ENCODE measurements around the gene HNRNPH3. TPM values are rescaled to one million over a fixed set of nuclear protein-coding genes. Genes with fewer than 3 reads are reported as not detected.

HNRNPH3 gene
- total RNA-seq, 2 donors from 2014 or later: 29.7 to 34.8 TPM

DNA sequence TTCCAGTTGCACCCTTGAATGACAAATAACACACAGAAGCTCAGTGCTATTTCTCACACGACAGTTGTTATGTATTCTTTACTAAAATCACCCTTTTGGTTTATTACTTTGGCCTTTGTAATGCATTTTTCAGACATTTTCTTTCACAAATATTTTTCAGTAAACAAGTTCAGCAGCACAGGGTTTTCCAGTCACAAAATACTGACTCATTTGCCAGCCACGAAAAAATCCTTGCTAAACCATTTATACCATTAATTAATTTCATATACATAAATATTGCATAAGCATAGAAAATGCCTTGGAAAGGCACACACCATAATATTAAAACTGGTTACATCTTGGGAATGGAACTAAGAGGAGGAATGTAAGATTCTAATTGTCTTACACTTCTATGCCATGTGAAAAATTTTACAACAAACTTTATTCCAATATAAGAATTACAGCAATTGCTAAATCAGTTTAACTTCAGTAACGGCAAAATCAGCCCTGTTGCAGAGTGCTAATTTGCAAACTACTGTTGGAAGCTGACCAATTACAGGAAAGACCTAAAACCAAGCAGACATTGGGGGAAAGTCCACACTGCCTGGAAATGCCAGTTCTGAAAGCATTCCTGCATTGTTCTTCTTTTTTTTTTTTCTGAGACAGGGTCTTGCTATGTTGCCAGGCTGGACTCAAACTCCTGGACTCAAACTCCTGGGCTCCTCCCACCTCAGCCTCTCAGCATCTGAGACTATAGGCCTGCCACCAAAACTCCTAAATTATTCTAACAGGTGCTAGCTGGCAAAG lies 32.4 kb downstream of the HNRNPH3 start:
- peaks cover 30% of the 10 kb centered on the region for H3K36me3 ChIP-seq
- no peaks in the 10 kb centered on the region for H3K4me1 ChIP-seq
- H3K27me3 ChIP-seq: no peaks in the 10 kb centered on the region
- no peak for DNase-seq (ENCODE audit: low spot score)
- H3K9me3 ChIP-seq: no peaks in the 10 kb centered on the region
- no peak overlapping the region for H3K27ac ChIP-seq
- TF ChIP-seq, protein P1, sequence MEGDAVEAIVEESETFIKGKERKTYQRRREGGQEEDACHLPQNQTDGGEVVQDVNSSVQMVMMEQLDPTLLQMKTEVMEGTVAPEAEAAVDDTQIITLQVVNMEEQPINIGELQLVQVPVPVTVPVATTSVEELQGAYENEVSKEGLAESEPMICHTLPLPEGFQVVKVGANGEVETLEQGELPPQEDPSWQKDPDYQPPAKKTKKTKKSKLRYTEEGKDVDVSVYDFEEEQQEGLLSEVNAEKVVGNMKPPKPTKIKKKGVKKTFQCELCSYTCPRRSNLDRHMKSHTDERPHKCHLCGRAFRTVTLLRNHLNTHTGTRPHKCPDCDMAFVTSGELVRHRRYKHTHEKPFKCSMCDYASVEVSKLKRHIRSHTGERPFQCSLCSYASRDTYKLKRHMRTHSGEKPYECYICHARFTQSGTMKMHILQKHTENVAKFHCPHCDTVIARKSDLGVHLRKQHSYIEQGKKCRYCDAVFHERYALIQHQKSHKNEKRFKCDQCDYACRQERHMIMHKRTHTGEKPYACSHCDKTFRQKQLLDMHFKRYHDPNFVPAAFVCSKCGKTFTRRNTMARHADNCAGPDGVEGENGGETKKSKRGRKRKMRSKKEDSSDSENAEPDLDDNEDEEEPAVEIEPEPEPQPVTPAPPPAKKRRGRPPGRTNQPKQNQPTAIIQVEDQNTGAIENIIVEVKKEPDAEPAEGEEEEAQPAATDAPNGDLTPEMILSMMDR (IDR thresholded peaks at IDR 0.05): no peak
- no peak overlapping the region for H3K4me3 ChIP-seq

DNA sequence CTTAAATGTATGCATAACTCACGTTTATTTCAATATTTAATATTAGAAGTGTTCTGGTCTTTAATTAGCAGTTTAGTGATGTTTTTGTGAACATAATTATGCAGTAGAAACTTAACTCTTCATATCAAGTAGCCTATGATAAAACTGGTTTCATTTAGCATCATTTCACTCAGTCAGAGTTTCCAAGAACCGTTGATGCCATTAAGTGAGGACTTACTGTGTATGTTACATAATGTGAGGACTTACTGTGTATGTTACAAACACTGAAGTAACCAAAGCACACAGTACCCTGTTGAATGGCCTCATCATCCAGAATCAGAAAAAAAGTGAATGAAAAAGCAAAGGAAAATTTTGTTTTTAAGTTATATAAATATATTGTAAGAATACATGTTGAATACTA lies 33.7 kb downstream of the HNRNPH3 start:
- no peak for DNase-seq (ENCODE audit: low spot score)
- no peak overlapping the region for H3K4me3 ChIP-seq
- H3K9me3 ChIP-seq: no peaks in the 10 kb centered on the region
- TF ChIP-seq, protein P1 (IDR thresholded peaks at IDR 0.05): no peak
- no peak overlapping the region for H3K27ac ChIP-seq
- H3K4me1 ChIP-seq: no peaks in the 10 kb centered on the region
- H3K27me3 ChIP-seq: no peaks in the 10 kb centered on the region
- peaks cover 43% of the 10 kb centered on the region for H3K36me3 ChIP-seq

DNA sequence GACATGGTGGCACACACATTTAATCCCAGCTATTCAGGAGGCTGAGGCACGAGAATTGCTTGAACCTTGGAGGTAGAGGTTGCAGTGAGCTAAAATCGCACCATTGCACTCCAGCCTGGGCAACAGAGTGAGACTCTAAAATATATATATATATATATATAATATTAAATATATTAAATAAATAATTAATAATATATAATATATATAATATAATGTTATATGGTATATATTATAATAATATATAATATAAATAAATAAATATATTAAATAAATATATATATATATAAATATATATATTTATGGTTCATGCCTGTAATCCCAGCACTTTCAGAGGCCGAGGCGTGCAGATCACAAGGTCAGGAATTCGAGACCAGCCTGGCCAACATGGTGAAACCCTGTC lies 34.7 kb downstream of the HNRNPH3 start:
- Histone ChIP-seq H3K36me3 (peaks cover 46% of the 10 kb centered on the region), H3K9me3 (peaks cover 0 to 4% of the 10 kb centered on the region in 2 donors), H3K27ac (no peak overlapping the region), H3K27me3 (no peaks in the 10 kb centered on the region), H3K4me1 (no peaks in the 10 kb centered on the region), H3K4me3 (no peak overlapping the region)
- DNase-seq (ENCODE audit: low spot score): no peak
- TF ChIP-seq, protein P1 (IDR thresholded peaks at IDR 0.05): no peak

DNA sequence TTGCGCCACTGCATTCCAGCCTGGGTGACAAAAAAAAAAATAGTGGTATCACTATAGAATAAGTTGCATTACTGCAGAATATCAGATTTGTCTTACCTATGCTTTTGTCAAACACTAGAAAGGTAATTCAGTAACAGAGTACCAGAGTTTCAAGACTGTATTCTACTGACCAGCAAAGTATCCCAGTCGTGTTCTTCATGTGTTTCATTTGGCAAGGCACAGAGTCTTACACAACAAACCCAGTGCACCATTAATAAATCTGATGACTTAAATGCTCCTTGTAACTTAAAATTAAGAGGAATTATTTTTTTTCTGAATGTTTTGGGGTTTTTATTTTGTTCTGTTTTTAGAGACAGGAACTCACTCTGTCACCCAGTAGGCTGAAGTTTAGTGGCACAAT lies 35.3 kb downstream of the HNRNPH3 start:
- Histone ChIP-seq H3K9me3 (peaks cover 0 to 9% of the 10 kb centered on the region in 2 donors), H3K27me3 (no peaks in the 10 kb centered on the region), H3K4me3 (no peak overlapping the region), H3K36me3 (peaks cover 46% of the 10 kb centered on the region), H3K27ac (no peak overlapping the region), H3K4me1 (no peaks in the 10 kb centered on the region)
- TF ChIP-seq, protein P1 (IDR thresholded peaks at IDR 0.05): no peak
- no peak for DNase-seq (ENCODE audit: low spot score)

DNA sequence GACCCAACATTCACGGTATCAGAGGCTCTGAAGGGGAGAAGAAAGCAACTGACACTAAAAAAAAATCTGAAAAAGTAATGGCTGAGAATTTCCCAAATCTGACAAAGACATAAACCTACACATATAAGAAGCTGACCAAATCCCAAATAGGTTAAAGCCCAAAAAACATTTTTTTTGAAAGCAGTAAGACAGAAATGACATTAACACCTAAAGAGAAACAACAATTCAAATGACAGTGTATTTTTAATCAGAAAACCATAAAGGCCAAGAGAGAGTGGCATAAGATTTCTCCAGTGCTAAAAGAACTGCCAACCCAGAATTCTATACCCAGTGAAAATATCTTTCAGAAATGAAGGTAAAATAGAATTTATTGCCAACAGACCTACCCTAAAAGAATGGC lies 39.7 kb downstream of the HNRNPH3 start:
- Histone ChIP-seq H3K4me1 (no peaks in the 10 kb centered on the region), H3K27me3 (no peaks in the 10 kb centered on the region), H3K9me3 (peaks cover 0 to 16% of the 10 kb centered on the region in 2 donors), H3K4me3 (no peak overlapping the region), H3K36me3 (peaks cover 50% of the 10 kb centered on the region), H3K27ac (no peak overlapping the region)
- DNase-seq (ENCODE audit: low spot score): no peak
- TF ChIP-seq, protein P1 (IDR thresholded peaks at IDR 0.05): no peak

DNA sequence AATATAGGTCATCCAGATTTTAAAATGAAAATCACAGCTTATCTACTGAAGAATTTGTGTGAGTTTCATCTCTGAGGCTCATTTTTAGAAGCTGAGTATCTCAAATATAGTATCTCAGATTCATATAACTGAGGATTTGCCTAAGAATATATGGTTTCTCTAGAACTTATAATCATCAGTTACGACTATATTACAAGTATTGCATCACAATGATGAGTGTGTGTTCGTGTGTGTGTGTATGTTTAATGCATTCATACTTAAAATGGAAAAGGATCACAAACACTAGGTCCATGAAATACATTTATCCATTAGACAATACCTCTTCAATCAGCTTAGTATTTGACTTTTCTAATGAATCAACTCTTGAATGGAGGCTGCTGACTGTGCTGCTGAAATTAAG lies 53.9 kb downstream of the HNRNPH3 start:
- Histone ChIP-seq H3K27ac (no peak overlapping the region), H3K27me3 (no peaks in the 10 kb centered on the region), H3K4me1 (no peaks in the 10 kb centered on the region), H3K36me3 (peaks cover 61% of the 10 kb centered on the region), H3K4me3 (no peak overlapping the region), H3K9me3 (no peaks in the 10 kb centered on the region)
- TF ChIP-seq, protein P1 (IDR thresholded peaks at IDR 0.05): no peak
- DNase-seq (ENCODE audit: low spot score): no peak
